ENCODE results near the gene PSME3IP1.

The PSME3IP1 gene

GRCh38 chr16:57179215-57179828, 6.5 kb downstream of the PSME3IP1 start:
- no peak for TF ChIP-seq CTCF (IDR thresholded peaks at IDR 0.05; ENCODE audit: low read depth, low read length, missing control alignments)
- H3K4me3 ChIP-seq (replicated peaks; ENCODE audit: low read depth, low read length) = no peak overlapping the region
- DNase-seq (ENCODE audit: extremely low read depth, low read depth) = no peak

DNA sequence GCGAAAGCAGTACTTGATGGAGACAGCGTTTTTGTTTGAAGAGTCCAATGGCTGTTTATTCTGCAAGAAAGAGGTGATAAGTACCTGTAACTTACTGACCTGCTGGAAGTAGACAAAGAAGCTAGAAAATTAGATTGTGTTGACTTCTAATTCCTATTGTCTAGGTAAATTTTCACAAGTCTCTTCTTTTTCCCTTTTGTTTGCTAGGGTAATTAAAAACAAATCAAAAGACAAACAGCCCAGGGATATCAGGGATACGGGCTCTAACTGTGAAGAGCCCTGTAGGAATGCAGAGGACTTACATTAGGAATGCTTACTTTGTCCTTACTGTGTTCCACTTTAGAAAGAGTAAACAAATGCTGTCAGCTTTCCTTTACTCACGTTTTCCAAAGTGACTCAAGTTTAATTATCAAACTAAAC, 7.0 kb downstream of the PSME3IP1 start:
- no peak for DNase-seq (ENCODE audit: extremely low read depth, low read depth)
- TF ChIP-seq CTCF (IDR thresholded peaks at IDR 0.05; ENCODE audit: low read depth, low read length, missing control alignments) = no peak
- H3K4me3 ChIP-seq (replicated peaks; ENCODE audit: low read depth, low read length) = no peak overlapping the region

- DNase-seq (ENCODE audit: extremely low read depth, low read depth) = no peak
- TF ChIP-seq CTCF (IDR thresholded peaks at IDR 0.05; ENCODE audit: low read depth, low read length, missing control alignments) = no peak
- no peak overlapping the region for H3K4me3 ChIP-seq (replicated peaks; ENCODE audit: low read depth, low read length)
Measured at GRCh38 chr16:57178196-57178595, 7.6 kb downstream of the PSME3IP1 start.

DNA sequence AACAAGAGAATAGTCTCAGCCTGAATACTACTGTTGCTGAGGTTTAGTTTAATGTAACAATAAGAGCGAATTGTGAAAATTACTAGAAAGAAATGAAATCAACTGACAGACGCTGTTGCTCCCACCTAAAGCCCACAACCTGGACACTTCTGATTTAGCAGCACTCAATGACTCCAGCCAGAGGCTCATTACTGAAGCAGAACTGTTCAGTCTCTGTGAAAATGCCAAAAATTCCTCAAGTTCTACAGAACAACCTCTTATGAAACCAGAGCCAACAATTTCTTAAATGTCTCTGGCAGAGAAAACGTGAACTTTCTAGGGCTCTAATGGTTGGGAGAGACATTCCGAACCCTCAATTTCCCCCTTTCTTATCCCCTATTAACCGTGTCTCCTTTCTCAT, 9.9 kb downstream of the PSME3IP1 start:
- DNase-seq (ENCODE audit: extremely low read depth, low read depth) = no peak
- no peak for TF ChIP-seq CTCF (IDR thresholded peaks at IDR 0.05; ENCODE audit: low read depth, low read length, missing control alignments)

DNA sequence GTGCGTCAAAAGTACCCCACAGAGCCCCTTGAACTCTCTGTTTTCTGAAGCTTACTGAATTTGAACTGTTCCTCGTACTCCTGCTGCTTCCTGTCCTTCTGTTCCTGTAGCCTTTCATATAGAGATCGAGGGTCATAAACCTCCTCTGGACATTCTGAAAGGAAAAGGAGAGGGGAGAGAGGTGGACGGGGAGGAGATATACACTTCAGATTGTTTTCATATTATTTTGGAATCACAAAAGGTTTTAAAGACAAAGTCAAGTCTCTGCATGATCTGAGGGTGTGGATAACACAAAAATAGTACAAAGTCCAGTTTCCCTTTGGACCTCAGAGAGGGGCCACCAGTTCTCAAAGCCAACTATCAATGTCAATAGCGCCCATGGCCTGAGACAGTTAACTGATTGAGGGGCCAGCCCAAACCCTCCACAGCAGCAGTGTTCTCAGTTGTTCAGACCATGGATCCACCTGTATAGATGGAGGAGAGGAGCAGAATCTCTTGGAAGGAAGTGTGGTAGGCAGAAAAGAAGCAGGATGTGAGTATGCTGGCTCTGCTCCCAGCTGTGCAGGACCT, 13.0 kb downstream of the PSME3IP1 start:
- DNase-seq (ENCODE audit: extremely low read depth, low read depth) = no peak
- no peak for TF ChIP-seq CTCF (IDR thresholded peaks at IDR 0.05; ENCODE audit: low read depth, low read length, missing control alignments)
- H3K4me3 ChIP-seq (replicated peaks; ENCODE audit: low read depth, low read length) = no peak overlapping the region

More for the DNA sequence above, 9.9 kb downstream of the PSME3IP1 start:
- H3K4me3 ChIP-seq (replicated peaks; ENCODE audit: low read depth, low read length) = no peak overlapping the region

DNA sequence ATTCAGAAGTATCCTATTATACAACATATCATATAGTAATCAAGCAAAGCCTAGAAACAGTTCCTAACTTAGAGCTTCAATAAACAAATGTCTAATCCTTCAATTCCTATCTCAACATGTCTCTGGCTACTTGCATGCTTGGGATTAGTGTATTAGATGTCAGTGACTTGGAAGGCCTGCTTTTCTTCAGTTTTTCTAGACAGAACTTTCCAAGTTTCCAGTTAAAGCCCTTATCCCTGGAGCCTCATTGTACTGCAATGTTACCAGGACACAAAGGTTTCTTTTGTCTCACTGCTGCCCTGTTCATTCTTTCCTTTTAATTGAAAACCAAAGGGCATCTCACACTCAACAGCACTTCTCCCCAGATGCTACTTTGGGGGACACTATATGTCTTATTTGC, 16.5 kb downstream of the PSME3IP1 start:
- no peak overlapping the region for H3K4me3 ChIP-seq (replicated peaks; ENCODE audit: low read depth, low read length)
- no peak for DNase-seq (ENCODE audit: extremely low read depth, low read depth)
- no peak for TF ChIP-seq CTCF (IDR thresholded peaks at IDR 0.05; ENCODE audit: low read depth, low read length, missing control alignments)

- DNase-seq (ENCODE audit: extremely low read depth, low read depth) = peak; percentile 50
Measured at GRCh38 chr16:57167953-57168352, 17.9 kb downstream of the PSME3IP1 start.

More at GRCh38 chr16:57167953-57168352, 17.9 kb downstream of the PSME3IP1 start:
- TF ChIP-seq CTCF (IDR thresholded peaks at IDR 0.05; ENCODE audit: low read depth, low read length, missing control alignments) = peak; percentile 64
- no peak overlapping the region for H3K4me3 ChIP-seq (replicated peaks; ENCODE audit: low read depth, low read length)

Measured in HFF-Myc (cell line).